Suprapubic skin (tissue), 4 donors: ENCODE results near the gene C3orf38.

Experiments used
- EP300 ChIP-seq: sonication (generic); formaldehyde crosslinking; IDR thresholded peaks from one replicate; pipeline ENCODE4 v1.6.1; 2017; ENCODE audit warnings: antibody characterized with exemption
- POLR2A ChIP-seq, 2 donors: fragments of 450-650 bp; IDR thresholded peaks; one replicate each; pipeline ENCODE4 v1.6.1; 2017; ENCODE audit warnings: antibody characterized with exemption in 2 of 2, mild to moderate bottlenecking in 2 of 2, moderate library complexity in 2 of 2
- POLR2AphosphoS5 ChIP-seq, 3 donors: sonication (generic); formaldehyde crosslinking; IDR thresholded peaks; one replicate each; pipeline ENCODE4 v1.6.1; 2017; ENCODE audit warnings: antibody characterized with exemption in 3 of 3
- TF ChIP-seq, protein P1 (sequence below), 2 donors: fragments of 200-600 bp in 1 of 2; fragments of 450-650 bp in 1 of 2; sonication (generic) in 1 of 2; IDR thresholded peaks; one replicate each; pipeline ENCODE4 v1.5.1; 2016 to 2019; ENCODE audit warnings: antibody characterized with exemption in 2 of 2, mild to moderate bottlenecking in 1 of 2, moderate library complexity in 1 of 2

- TF ChIP-seq, protein P1, sequence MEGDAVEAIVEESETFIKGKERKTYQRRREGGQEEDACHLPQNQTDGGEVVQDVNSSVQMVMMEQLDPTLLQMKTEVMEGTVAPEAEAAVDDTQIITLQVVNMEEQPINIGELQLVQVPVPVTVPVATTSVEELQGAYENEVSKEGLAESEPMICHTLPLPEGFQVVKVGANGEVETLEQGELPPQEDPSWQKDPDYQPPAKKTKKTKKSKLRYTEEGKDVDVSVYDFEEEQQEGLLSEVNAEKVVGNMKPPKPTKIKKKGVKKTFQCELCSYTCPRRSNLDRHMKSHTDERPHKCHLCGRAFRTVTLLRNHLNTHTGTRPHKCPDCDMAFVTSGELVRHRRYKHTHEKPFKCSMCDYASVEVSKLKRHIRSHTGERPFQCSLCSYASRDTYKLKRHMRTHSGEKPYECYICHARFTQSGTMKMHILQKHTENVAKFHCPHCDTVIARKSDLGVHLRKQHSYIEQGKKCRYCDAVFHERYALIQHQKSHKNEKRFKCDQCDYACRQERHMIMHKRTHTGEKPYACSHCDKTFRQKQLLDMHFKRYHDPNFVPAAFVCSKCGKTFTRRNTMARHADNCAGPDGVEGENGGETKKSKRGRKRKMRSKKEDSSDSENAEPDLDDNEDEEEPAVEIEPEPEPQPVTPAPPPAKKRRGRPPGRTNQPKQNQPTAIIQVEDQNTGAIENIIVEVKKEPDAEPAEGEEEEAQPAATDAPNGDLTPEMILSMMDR (IDR thresholded peaks at IDR 0.05), result no peak
- TF ChIP-seq POLR2A (IDR thresholded peaks at IDR 0.05) (no peak), EP300 (no peak), POLR2AphosphoS5 (IDR thresholded peaks at IDR 0.05) (no peak)
Measured at GRCh38 chr3:88131695-88132094, 18.1 kb upstream of the C3orf38 start.
